HCT116 (cell line): ENCODE measurements around the gene CCDC195.

Source experiments
- CBX3 ChIP-seq: IDR thresholded peaks from 2 replicates; pipeline ENCODE4 v1.6.1; 2012; ENCODE audit warnings: low read depth
- EGR1 ChIP-seq: IDR thresholded peaks from 2 replicates; pipeline ENCODE4 v1.6.1; 2012; ENCODE audit warnings: low read depth
- EZH2 ChIP-seq: fragments of 200-600 bp; sonication (generic); IDR thresholded peaks from 2 replicates; pipeline ENCODE4 v1.6.1; 2017; ENCODE audit warnings: antibody characterized with exemption, mixed run types
- POLR2A ChIP-seq: IDR thresholded peaks from 2 replicates; pipeline ENCODE4 v1.7.0; 2011; ENCODE audit warnings: borderline replicate concordance; ENCODE audit not compliant: insufficient read depth, insufficient read length; ENCODE audit errors: extremely low read depth
- POLR2AphosphoS5 ChIP-seq: IDR thresholded peaks from 2 replicates; pipeline ENCODE4 v1.6.1; 2011; ENCODE audit warnings: mild to moderate bottlenecking, low read depth, low read length, moderate library complexity
- RAD21 ChIP-seq: IDR thresholded peaks from 2 replicates; pipeline ENCODE4 v1.6.1; 2012; ENCODE audit warnings: low read depth, mild to moderate bottlenecking
- SIN3A ChIP-seq: IDR thresholded peaks from 2 replicates; pipeline ENCODE4 v1.6.1; 2012; ENCODE audit warnings: low read depth
- YY1 ChIP-seq: IDR thresholded peaks from 2 replicates; pipeline ENCODE4 v1.6.1; 2011; ENCODE audit warnings: low read length, low read depth, moderate library complexity, mild to moderate bottlenecking; ENCODE audit not compliant: insufficient replicate concordance; ENCODE audit errors: extremely low read depth
- ZFX ChIP-seq: fragments of 450-650 bp; IDR thresholded peaks from 2 replicates; pipeline ENCODE4 v1.6.1; 2017
- TF ChIP-seq, protein P1 (sequence below), 3 experiments: fragments of 200-600 bp in 1 of 3; sonication (generic) in 1 of 3; IDR thresholded peaks in 2 of 3; conservative IDR thresholded peaks in 1 of 3; 2 replicates each; pipeline ENCODE4 v1.5.1; 2012 to 2017; ENCODE audit warnings: low read depth in 2 of 3, low read length in 2 of 3, antibody characterized with exemption in 1 of 3, borderline replicate concordance in 1 of 3, control low read depth in 1 of 3, mild to moderate bottlenecking in 1 of 3, mixed read lengths in 1 of 3, mixed run types in 1 of 3, moderate library complexity in 1 of 3; ENCODE audit not compliant: insufficient read depth in 1 of 3
- TF ChIP-seq, protein P2 (sequence below): IDR thresholded peaks from 2 replicates; pipeline ENCODE4 v1.6.1; 2012
- TF ChIP-seq, protein P3 (sequence below): IDR thresholded peaks from 2 replicates; pipeline ENCODE4 v1.6.1; 2012; ENCODE audit warnings: low read depth

GRCh38 chr2:224655006-224655537 lies 61.1 kb downstream of the CCDC195 start:
- TF ChIP-seq POLR2A (no peak), ZFX (no peak), YY1 (no peak), CBX3 (no peak), RAD21 (no peak), EZH2 (no peak), SIN3A (no peak), POLR2AphosphoS5 (no peak), EGR1 (no peak)
- TF ChIP-seq, protein P1, sequence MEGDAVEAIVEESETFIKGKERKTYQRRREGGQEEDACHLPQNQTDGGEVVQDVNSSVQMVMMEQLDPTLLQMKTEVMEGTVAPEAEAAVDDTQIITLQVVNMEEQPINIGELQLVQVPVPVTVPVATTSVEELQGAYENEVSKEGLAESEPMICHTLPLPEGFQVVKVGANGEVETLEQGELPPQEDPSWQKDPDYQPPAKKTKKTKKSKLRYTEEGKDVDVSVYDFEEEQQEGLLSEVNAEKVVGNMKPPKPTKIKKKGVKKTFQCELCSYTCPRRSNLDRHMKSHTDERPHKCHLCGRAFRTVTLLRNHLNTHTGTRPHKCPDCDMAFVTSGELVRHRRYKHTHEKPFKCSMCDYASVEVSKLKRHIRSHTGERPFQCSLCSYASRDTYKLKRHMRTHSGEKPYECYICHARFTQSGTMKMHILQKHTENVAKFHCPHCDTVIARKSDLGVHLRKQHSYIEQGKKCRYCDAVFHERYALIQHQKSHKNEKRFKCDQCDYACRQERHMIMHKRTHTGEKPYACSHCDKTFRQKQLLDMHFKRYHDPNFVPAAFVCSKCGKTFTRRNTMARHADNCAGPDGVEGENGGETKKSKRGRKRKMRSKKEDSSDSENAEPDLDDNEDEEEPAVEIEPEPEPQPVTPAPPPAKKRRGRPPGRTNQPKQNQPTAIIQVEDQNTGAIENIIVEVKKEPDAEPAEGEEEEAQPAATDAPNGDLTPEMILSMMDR (IDR thresholded peaks at IDR 0.05 in 2 of 3, conservative IDR thresholded peaks at IDR 0.05 in 1 of 3; ENCODE audit: borderline replicate concordance in 1 of 3, insufficient read depth in 1 of 3, low read depth in 2 of 3, low read length in 2 of 3) = no peak
- TF ChIP-seq, protein P2, sequence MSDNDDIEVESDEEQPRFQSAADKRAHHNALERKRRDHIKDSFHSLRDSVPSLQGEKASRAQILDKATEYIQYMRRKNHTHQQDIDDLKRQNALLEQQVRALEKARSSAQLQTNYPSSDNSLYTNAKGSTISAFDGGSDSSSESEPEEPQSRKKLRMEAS = no peak
- TF ChIP-seq, protein P3, sequence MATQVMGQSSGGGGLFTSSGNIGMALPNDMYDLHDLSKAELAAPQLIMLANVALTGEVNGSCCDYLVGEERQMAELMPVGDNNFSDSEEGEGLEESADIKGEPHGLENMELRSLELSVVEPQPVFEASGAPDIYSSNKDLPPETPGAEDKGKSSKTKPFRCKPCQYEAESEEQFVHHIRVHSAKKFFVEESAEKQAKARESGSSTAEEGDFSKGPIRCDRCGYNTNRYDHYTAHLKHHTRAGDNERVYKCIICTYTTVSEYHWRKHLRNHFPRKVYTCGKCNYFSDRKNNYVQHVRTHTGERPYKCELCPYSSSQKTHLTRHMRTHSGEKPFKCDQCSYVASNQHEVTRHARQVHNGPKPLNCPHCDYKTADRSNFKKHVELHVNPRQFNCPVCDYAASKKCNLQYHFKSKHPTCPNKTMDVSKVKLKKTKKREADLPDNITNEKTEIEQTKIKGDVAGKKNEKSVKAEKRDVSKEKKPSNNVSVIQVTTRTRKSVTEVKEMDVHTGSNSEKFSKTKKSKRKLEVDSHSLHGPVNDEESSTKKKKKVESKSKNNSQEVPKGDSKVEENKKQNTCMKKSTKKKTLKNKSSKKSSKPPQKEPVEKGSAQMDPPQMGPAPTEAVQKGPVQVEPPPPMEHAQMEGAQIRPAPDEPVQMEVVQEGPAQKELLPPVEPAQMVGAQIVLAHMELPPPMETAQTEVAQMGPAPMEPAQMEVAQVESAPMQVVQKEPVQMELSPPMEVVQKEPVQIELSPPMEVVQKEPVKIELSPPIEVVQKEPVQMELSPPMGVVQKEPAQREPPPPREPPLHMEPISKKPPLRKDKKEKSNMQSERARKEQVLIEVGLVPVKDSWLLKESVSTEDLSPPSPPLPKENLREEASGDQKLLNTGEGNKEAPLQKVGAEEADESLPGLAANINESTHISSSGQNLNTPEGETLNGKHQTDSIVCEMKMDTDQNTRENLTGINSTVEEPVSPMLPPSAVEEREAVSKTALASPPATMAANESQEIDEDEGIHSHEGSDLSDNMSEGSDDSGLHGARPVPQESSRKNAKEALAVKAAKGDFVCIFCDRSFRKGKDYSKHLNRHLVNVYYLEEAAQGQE = no peak
